OCI-LY7 (cell line): ENCODE data around the gene KRTAP12-2. TPM values are rescaled to one million over a fixed set of nuclear protein-coding genes. Genes with fewer than 3 reads are reported as not detected.

ENCODE experiments used
- BruUV-seq: library from RNA; stranded (reverse); fragments of 400-500 nt; replicated peaks from 2 replicates; lab custom pipeline; 2021; lab: Mats Ljungman, UMichigan
- CTCF ChIA-PET: fragments of 300-600 bp; sonication (Branson Sonifier 250); formaldehyde crosslinking; loops from one replicate; lab custom pipeline; 2022; ENCODE audit warnings: antibody characterized with exemption; ENCODE audit not compliant: unreplicated experiment; lab: Charles Lee
- POLR2A ChIA-PET: fragments of 300-600 bp; sonication (Branson Sonifier 250); formaldehyde crosslinking; loops from one replicate; lab custom pipeline; 2022; ENCODE audit warnings: antibody characterized with exemption; lab: Charles Lee
- DNase-seq: peaks from one replicate; pipeline ENCODE4 v3.0.0-alpha.2; 2015; ENCODE audit warnings: low spot score
- H2AFZ ChIP-seq: fragments of 200-600 bp; sonication (generic), shearing (Covaris generic); 2 replicates; pipeline ENCODE4 v1.6.1; 2014; ENCODE audit warnings: mild to moderate bottlenecking, antibody characterized with exemption, low read length, moderate library complexity
- H3K27ac ChIP-seq: fragments of 200-600 bp; sonication (generic); 2 replicates; pipeline ENCODE4 v1.5.1; 2014; ENCODE audit warnings: mixed run types, low read depth, mild to moderate bottlenecking, moderate library complexity, low read length, inconsistent platforms; ENCODE audit not compliant: poor library complexity, severe bottlenecking
- H3K36me3 ChIP-seq: fragments of 200-600 bp; sonication (generic); 2 replicates; pipeline ENCODE4 v1.6.1; 2014; ENCODE audit warnings: mild to moderate bottlenecking, antibody characterized with exemption, low read length, moderate library complexity, mixed read lengths; ENCODE audit not compliant: insufficient read depth
- H3K4me1 ChIP-seq: fragments of 200-600 bp; sonication (generic); 2 replicates; pipeline ENCODE4 v1.5.1; 2014; ENCODE audit warnings: mild to moderate bottlenecking, low read length; ENCODE audit not compliant: insufficient read depth, poor library complexity, severe bottlenecking
- H3K4me2 ChIP-seq: fragments of 200-600 bp; sonication (generic); 2 replicates; pipeline ENCODE4 v1.6.1; 2014; ENCODE audit warnings: mild to moderate bottlenecking, low read length
- H3K4me3 ChIP-seq: fragments of 200-600 bp; sonication (generic); 2 replicates; pipeline ENCODE4 v1.5.1; 2014; ENCODE audit warnings: mild to moderate bottlenecking, low read depth, low read length; ENCODE audit not compliant: poor library complexity, severe bottlenecking
- H3K79me2 ChIP-seq: fragments of 200-600 bp; sonication (generic); 2 replicates; pipeline ENCODE4 v1.6.1; 2016; ENCODE audit warnings: low read depth, mild to moderate bottlenecking, low read length, moderate library complexity, mixed read lengths; ENCODE audit not compliant: insufficient read depth
- H3K9me2 ChIP-seq: fragments of 200-600 bp; sonication (generic); 2 replicates; pipeline ENCODE4 v1.6.1; 2016; ENCODE audit warnings: mild to moderate bottlenecking, low read length, mixed read lengths; ENCODE audit not compliant: insufficient read depth
- H3K9me3 ChIP-seq: fragments of 200-600 bp; sonication (generic); 2 replicates; pipeline ENCODE4 v1.6.1; 2014; ENCODE audit warnings: mild to moderate bottlenecking, mixed run types, low read length, mixed read lengths
- H4K20me1 ChIP-seq: fragments of 200-600 bp; sonication (generic); 2 replicates; pipeline ENCODE4 v1.6.1; 2014; ENCODE audit warnings: mild to moderate bottlenecking, antibody characterized with exemption, low read length, moderate library complexity, mixed read lengths; ENCODE audit not compliant: insufficient read depth
- CTCF ChIP-seq: fragments of 200-600 bp; sonication (generic); conservative IDR thresholded peaks from 2 replicates; pipeline ENCODE4 v1.5.1; 2014; ENCODE audit warnings: mild to moderate bottlenecking, antibody characterized with exemption, low read length, moderate library complexity, mixed read lengths
- EZH2phosphoT487 ChIP-seq: fragments of 200-600 bp; sonication (generic); IDR thresholded peaks from 2 replicates; pipeline ENCODE4 v1.6.1; 2018; ENCODE audit warnings: low read depth, borderline replicate concordance, mild to moderate bottlenecking, mixed run types, antibody characterized with exemption, low read length, moderate library complexity, mixed read lengths
- intact Hi-C: fragments of 100-400 bp; cut with micrococcal nuclease; formaldehyde crosslinking; loops from one replicate; pipeline ENCODE4 v1.10.0; 2022; ENCODE audit not compliant: unreplicated experiment
- total RNA-seq, 2 experiments: library from RNA; depleted of rRNA in 1 of 2; stranded (reverse); fragments of >200 nt in 1 of 2; shearing (Covaris generic) in 1 of 2; gene quantifications; 2 replicates each; pipeline ENCODE4 v1.2.3, GENCODE V29; 2014 to 2022

KRTAP12-2 gene
- total RNA-seq, 2 experiments from 2014 or later: not detected

GRCh38 chr21:44625756-44626155 is 41.0 kb downstream of the KRTAP12-2 start:
- no peak for DNase-seq
- intact Hi-C loops: no loop called here
- H3K79me2 ChIP-seq: no peaks in the 10 kb centered on the region
- no peak overlapping the region for H3K27ac ChIP-seq
- H3K9me2 ChIP-seq: no peaks in the 10 kb centered on the region
- H4K20me1 ChIP-seq: no peaks in the 10 kb centered on the region
- peaks cover 13% of the 10 kb centered on the region for H3K9me3 ChIP-seq
- no peak overlapping the region for H2AFZ ChIP-seq
- no peak overlapping the region for H3K4me2 ChIP-seq
- no peak for TF ChIP-seq EZH2phosphoT487
- TF ChIP-seq CTCF: no peak
- H3K36me3 ChIP-seq: no peaks in the 10 kb centered on the region
- CTCF ChIA-PET: no interaction called here
- POLR2A ChIA-PET: no interaction called here
- no peak overlapping the region for H3K4me3 ChIP-seq
- H3K4me1 ChIP-seq: no peaks in the 10 kb centered on the region
- no TSS peak for BruUV-seq

GRCh38 chr21:44623575-44623974 is 43.2 kb downstream of the KRTAP12-2 start:
- intact Hi-C loops: no loop called here
- H3K27ac ChIP-seq: no peak overlapping the region
- no peaks in the 10 kb centered on the region for H3K79me2 ChIP-seq
- H2AFZ ChIP-seq: no peak overlapping the region
- ChIA-PET POLR2A (no interaction called here), CTCF (no interaction called here)
- peaks cover 26% of the 10 kb centered on the region for H3K9me3 ChIP-seq
- H3K4me2 ChIP-seq: no peak overlapping the region
- no TSS peak for BruUV-seq
- no peaks in the 10 kb centered on the region for H4K20me1 ChIP-seq
- H3K9me2 ChIP-seq: no peaks in the 10 kb centered on the region
- H3K4me3 ChIP-seq: no peak overlapping the region
- no peak for DNase-seq
- H3K4me1 ChIP-seq: peaks cover 7% of the 10 kb centered on the region
- TF ChIP-seq CTCF (no peak), EZH2phosphoT487 (no peak)
- H3K36me3 ChIP-seq: no peaks in the 10 kb centered on the region

GRCh38 chr21:44619886-44620285 is 46.8 kb downstream of the KRTAP12-2 start:
- intact Hi-C loops: no loop called here
- no peaks in the 10 kb centered on the region for H3K79me2 ChIP-seq
- no peak overlapping the region for H3K27ac ChIP-seq
- ChIA-PET CTCF (no interaction called here), POLR2A (interaction anchor here (1.2 kb wide), 1 partner anchor 981 kb away, joined by 6 read pairs; no protein-coding TSS in a partner anchor)
- no peak overlapping the region for H3K4me3 ChIP-seq
- no peak for TF ChIP-seq EZH2phosphoT487
- no peak for TF ChIP-seq CTCF
- peaks cover 12% of the 10 kb centered on the region for H3K4me1 ChIP-seq
- DNase-seq: no peak
- no TSS peak for BruUV-seq
- no peaks in the 10 kb centered on the region for H3K36me3 ChIP-seq
- H2AFZ ChIP-seq: no peak overlapping the region; the same call in 1 of the 2 replicates
- no peaks in the 10 kb centered on the region for H4K20me1 ChIP-seq
- no peak overlapping the region for H3K4me2 ChIP-seq
- no peaks in the 10 kb centered on the region for H3K9me2 ChIP-seq
- peaks cover 26% of the 10 kb centered on the region for H3K9me3 ChIP-seq
